ENCODE results near the gene JAKMIP2. TPM values are rescaled to one million over a fixed set of nuclear protein-coding genes. Genes with fewer than 3 reads are reported as not detected.

JAKMIP2 gene
- total RNA-seq, 3 donors from 2014 or later (not counting 1 experiment from before 2014, with no cell fraction given), result 12.2 to 16.1 (median 14.9) TPM

DNA sequence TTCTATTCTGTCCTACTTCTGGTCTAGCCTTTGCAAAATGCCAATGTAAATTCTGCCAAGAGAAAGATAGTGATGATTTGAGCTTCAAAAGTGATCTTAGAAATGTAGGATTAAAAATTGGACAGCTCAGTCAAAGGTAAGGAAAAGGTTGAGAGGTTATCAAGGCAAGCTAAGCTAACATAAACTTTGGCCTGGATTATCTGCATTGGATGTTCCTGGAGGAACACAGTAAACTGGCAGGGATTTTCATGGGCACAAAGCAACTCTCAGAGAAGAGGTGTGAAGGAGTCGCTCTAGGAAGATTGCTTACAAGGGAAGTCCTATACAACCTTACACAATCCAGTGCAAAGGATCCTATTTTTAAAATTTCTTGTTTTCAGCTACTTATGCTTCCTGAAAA lies 115.2 kb downstream of the JAKMIP2 start:
- Histone ChIP-seq H3K27me3 (ENCODE audit: control insufficient read depth, insufficient read depth, low read length) (no peaks in the 10 kb centered on the region), H3K4me3 (ENCODE audit: low read length) (no peak overlapping the region), H3K27ac (ENCODE audit: low read length) (no peak overlapping the region), H3K36me3 (ENCODE audit: control insufficient read depth, insufficient read depth, low read length) (peaks cover 19% of the 10 kb centered on the region), H3K4me1 (ENCODE audit: control insufficient read depth, insufficient read depth, low read length) (no peaks in the 10 kb centered on the region), H3K9me3 (ENCODE audit: control insufficient read depth, insufficient read depth, low read length) (no peaks in the 10 kb centered on the region)
- Mint-ChIP-seq H3K4me3 (no peak overlapping the region), H3K4me1 (no peaks in the 10 kb centered on the region), H3K36me3 (peaks cover 11% of the 10 kb centered on the region), H3K9me3 (no peaks in the 10 kb centered on the region), H3K27me3 (ENCODE audit: low read depth in 2 of 2) (no peaks in the 10 kb centered on the region), H3K27ac (no peak overlapping the region)
- TF ChIP-seq, protein P1, sequence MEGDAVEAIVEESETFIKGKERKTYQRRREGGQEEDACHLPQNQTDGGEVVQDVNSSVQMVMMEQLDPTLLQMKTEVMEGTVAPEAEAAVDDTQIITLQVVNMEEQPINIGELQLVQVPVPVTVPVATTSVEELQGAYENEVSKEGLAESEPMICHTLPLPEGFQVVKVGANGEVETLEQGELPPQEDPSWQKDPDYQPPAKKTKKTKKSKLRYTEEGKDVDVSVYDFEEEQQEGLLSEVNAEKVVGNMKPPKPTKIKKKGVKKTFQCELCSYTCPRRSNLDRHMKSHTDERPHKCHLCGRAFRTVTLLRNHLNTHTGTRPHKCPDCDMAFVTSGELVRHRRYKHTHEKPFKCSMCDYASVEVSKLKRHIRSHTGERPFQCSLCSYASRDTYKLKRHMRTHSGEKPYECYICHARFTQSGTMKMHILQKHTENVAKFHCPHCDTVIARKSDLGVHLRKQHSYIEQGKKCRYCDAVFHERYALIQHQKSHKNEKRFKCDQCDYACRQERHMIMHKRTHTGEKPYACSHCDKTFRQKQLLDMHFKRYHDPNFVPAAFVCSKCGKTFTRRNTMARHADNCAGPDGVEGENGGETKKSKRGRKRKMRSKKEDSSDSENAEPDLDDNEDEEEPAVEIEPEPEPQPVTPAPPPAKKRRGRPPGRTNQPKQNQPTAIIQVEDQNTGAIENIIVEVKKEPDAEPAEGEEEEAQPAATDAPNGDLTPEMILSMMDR (IDR thresholded peaks at IDR 0.05), result no peak
- intact Hi-C loops (cut with micrococcal nuclease), result no loop called here
- no peak for ATAC-seq
- no peak for DNase-seq
- WGBS (ENCODE audit: insufficient coverage), result no CpG with 5 or more reads among the region's 1 CpG

DNA sequence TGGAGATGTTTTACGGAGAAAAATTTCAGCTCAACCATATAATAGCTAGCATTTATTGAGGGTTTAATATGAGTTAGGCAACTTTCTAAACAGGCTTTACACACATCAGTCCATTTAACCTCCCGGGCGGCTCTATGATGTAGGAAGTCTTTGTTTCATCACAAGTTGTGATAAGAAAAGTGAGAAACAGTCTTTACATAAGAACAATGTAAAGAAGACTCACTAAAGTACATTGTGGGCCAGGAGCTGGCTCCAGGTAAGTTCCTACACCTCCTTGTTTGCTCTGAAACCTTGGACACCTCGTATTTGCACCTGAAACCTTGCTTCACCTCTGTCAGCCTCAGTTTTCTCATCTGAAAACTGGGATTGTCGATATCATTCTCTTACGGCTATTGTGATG lies 116.1 kb downstream of the JAKMIP2 start:
- H3K4me1 Mint-ChIP-seq, result no peaks in the 10 kb centered on the region
- Histone ChIP-seq H3K27me3 (ENCODE audit: control insufficient read depth, insufficient read depth, low read length) (no peaks in the 10 kb centered on the region), H3K4me3 (ENCODE audit: low read length) (no peak overlapping the region), H3K36me3 (ENCODE audit: control insufficient read depth, insufficient read depth, low read length) (peaks cover 16% of the 10 kb centered on the region), H3K27ac (ENCODE audit: low read length) (no peak overlapping the region), H3K9me3 (ENCODE audit: control insufficient read depth, insufficient read depth, low read length) (no peaks in the 10 kb centered on the region), H3K4me1 (ENCODE audit: control insufficient read depth, insufficient read depth, low read length) (no peaks in the 10 kb centered on the region)
- H3K4me3 Mint-ChIP-seq, result no peak overlapping the region
- no peaks in the 10 kb centered on the region for H3K9me3 Mint-ChIP-seq
- peaks cover 13% of the 10 kb centered on the region for H3K36me3 Mint-ChIP-seq
- intact Hi-C loops (cut with micrococcal nuclease), result no loop called here
- DNase-seq, result no peak
- TF ChIP-seq, protein P1 (IDR thresholded peaks at IDR 0.05), result no peak
- WGBS (ENCODE audit: insufficient coverage), result 77% methylated on average over 2 of the region's 6 CpGs
- H3K27me3 Mint-ChIP-seq (ENCODE audit: low read depth in 2 of 2), result no peaks in the 10 kb centered on the region
- H3K27ac Mint-ChIP-seq, result no peak overlapping the region
- ATAC-seq, result no peak

DNA sequence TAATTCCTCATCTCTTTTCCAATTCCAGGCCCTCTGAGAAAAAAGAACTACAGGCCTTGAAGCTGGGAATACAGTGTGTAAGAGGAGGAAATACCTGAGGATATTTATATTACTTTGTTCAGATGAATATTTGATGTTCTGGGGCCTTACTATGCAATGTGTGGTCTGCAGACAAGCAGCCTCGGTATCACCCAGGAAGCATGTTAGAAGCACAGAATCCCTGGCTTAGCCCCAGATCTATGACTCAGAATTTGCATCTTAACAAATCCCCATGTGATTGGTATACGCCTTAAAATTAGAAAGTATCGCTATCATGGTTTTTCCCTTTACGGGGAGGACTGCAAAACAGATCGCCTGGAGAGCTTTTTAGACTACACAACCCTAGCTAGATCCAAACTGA lies 121.0 kb downstream of the JAKMIP2 start:
- Histone ChIP-seq H3K4me1 (ENCODE audit: control insufficient read depth, insufficient read depth, low read length) (peaks cover 10% of the 10 kb centered on the region), H3K27me3 (ENCODE audit: control insufficient read depth, insufficient read depth, low read length) (no peaks in the 10 kb centered on the region), H3K9me3 (ENCODE audit: control insufficient read depth, insufficient read depth, low read length) (no peaks in the 10 kb centered on the region), H3K27ac (ENCODE audit: low read length) (no peak overlapping the region), H3K36me3 (ENCODE audit: control insufficient read depth, insufficient read depth, low read length) (peaks cover 14% of the 10 kb centered on the region), H3K4me3 (ENCODE audit: low read length) (no peak overlapping the region)
- peaks cover 15 to 16% of the 10 kb centered on the region in 2 donors for H3K4me1 Mint-ChIP-seq
- ATAC-seq (no peak), DNase-seq (no peak)
- peaks cover 21% of the 10 kb centered on the region for H3K36me3 Mint-ChIP-seq
- H3K4me3 Mint-ChIP-seq, result no peak overlapping the region
- H3K27me3 Mint-ChIP-seq (ENCODE audit: low read depth in 2 of 2), result no peaks in the 10 kb centered on the region
- intact Hi-C loops (cut with micrococcal nuclease), result no loop called here
- H3K27ac Mint-ChIP-seq, result no peak overlapping the region
- TF ChIP-seq, protein P1 (IDR thresholded peaks at IDR 0.05), result no peak
- WGBS (ENCODE audit: insufficient coverage), result 94% methylated on average over 4 of the region's 5 CpGs
- H3K9me3 Mint-ChIP-seq, result no peaks in the 10 kb centered on the region

DNA sequence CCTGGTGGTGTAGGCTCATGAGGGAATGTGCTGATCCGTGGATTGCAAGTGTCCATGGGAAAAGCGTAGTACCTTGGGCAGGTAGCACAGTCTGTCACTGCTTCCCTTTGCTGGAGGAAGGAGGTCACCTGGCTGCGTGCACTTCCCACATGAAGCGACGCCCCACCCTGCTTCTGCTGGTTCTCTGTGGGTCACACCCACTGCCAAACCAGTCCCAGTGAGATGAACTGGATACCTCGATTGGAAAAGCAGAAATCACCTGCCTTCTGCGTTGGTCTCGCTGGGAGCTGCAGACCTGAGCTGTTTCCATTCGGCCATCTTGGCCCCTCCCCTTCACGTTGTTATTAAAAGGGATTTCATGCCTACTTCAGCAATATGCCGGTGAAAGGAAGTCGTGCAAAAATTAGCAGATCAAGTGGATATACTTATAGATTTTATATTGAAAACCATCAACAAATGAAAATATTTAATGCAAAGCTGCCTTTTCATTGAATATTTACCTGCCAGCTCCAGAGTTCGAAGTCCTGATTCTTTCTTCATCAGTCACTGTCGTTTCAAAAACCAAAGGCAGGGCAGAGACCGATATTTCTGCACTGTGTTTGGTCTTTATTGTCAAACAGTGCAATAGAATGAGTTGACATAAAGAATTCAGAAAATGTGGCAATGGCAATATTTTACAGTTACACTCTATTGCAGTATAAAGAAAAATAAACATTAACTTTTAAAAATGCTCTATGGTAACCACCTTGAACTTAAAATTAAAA lies 123.2 kb downstream of the JAKMIP2 start:
- Histone ChIP-seq H3K27ac (ENCODE audit: low read length) (no peak overlapping the region), H3K36me3 (ENCODE audit: control insufficient read depth, insufficient read depth, low read length) (peaks cover 14% of the 10 kb centered on the region), H3K27me3 (ENCODE audit: control insufficient read depth, insufficient read depth, low read length) (no peaks in the 10 kb centered on the region), H3K4me1 (ENCODE audit: control insufficient read depth, insufficient read depth, low read length) (peaks cover 10% of the 10 kb centered on the region), H3K4me3 (ENCODE audit: low read length) (no peak overlapping the region), H3K9me3 (ENCODE audit: control insufficient read depth, insufficient read depth, low read length) (no peaks in the 10 kb centered on the region)
- TF ChIP-seq, protein P1 (IDR thresholded peaks at IDR 0.05), result no peak
- Mint-ChIP-seq H3K27ac (no peak overlapping the region), H3K9me3 (peaks cover 0 to 4% of the 10 kb centered on the region in 2 donors), H3K36me3 (peaks cover 26% of the 10 kb centered on the region), H3K4me1 (peaks cover 15 to 16% of the 10 kb centered on the region in 2 donors), H3K4me3 (no peak overlapping the region), H3K27me3 (ENCODE audit: low read depth in 2 of 2) (no peaks in the 10 kb centered on the region)
- WGBS (ENCODE audit: insufficient coverage), result 95% methylated on average over 15 of the region's 15 CpGs
- DNase-seq, result no peak
- no peak for ATAC-seq
- intact Hi-C loops (cut with micrococcal nuclease), result no loop called here
